GM23248 (cell line): ENCODE measurements around the gene SYTL4.

ENCODE experiments used
- EZH2 ChIP-seq: fragments of 200-600 bp; sonication (generic); IDR thresholded peaks from 2 replicates; pipeline ENCODE4 v1.6.1; 2018; ENCODE audit warnings: antibody characterized with exemption, mild to moderate bottlenecking; ENCODE audit not compliant: insufficient read depth, poor library complexity, severe bottlenecking
- EZH2phosphoT487 ChIP-seq: fragments of 200-600 bp; sonication (generic); IDR thresholded peaks from 2 replicates; pipeline ENCODE4 v1.6.1; 2018; ENCODE audit warnings: antibody characterized with exemption, moderate library complexity, mild to moderate bottlenecking, low read depth; ENCODE audit not compliant: insufficient read depth

DNA sequence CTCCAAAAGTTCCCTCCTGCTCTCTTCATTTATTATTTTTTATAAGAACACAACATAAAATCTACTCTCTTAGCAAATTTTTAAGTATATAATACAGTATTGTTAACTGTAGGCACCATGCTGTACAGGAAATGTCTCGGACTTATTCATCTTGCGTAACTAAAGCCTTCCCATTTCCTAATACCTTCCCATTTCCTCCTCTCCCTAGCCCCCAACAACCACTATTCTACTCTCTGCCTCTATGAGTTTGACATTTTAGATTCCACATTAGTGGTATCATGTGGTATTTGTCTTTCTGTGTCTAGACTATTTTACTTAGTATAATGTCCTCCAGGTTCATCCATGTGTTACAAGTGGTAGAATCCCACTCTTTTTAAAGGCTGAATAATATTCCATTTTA is 15.8 kb upstream of the SYTL4 start:
- TF ChIP-seq EZH2 (no peak), EZH2phosphoT487 (no peak)
